Astrocyte (in vitro differentiated cells and primary cell): ENCODE results near the gene UPK3BL1.
"Not testable (repeated sequence)": the region's sequence is repeated elsewhere in the genome, so short reads cannot be mapped to it uniquely, and the experiment has no call there.

Experiments
- CTCF ChIP-seq: IDR thresholded peaks from 2 replicates; pipeline ENCODE4 v1.5.1; 2011; ENCODE audit warnings: low read depth, mild to moderate bottlenecking, inconsistent platforms, low read length, moderate library complexity; ENCODE audit not compliant: insufficient read depth
- EZH2 ChIP-seq: IDR thresholded peaks from 2 replicates; pipeline ENCODE4 v1.6.1; 2012; ENCODE audit warnings: mild to moderate bottlenecking, low read length, inconsistent platforms; ENCODE audit not compliant: insufficient read depth

GRCh38 chr7:102589857-102590256 is 52.7 kb downstream of the UPK3BL1 start:
- TF ChIP-seq CTCF, EZH2: not testable (repeated sequence)
